ENCODE data around the gene F8A3. TPM values are rescaled to one million over a fixed set of nuclear protein-coding genes. Genes with fewer than 3 reads are reported as not detected.
"Not testable (repeated sequence)": the region's sequence is repeated elsewhere in the genome, so short reads cannot be mapped to it uniquely, and the experiment has no call there.

Gene F8A3
- 10 to 100 TPM; 20.8 to 28.6 TPM for total RNA-seq
- 6.1 TPM for polyA plus RNA-seq (ENCODE audit: insufficient read depth, low read depth, low replicate concordance)
- long read RNA-seq, donor 1, transcript F8A3-201 (1 exons, 1,759 nt) = major isoform, 8 of 8 reads
- long read RNA-seq, donor 1, partial matches to known transcripts = 0 of 8 reads
- long read RNA-seq, donor 1, other reads (novel, unspliced or antisense) = 0 of 8 reads
- long read RNA-seq, donor 2, transcript F8A3-201 (1 exons, 1,759 nt) = major isoform, 5 of 5 reads
- long read RNA-seq, donor 2, partial matches to known transcripts = 0 of 5 reads
- long read RNA-seq, donor 2, other reads (novel, unspliced or antisense) = 0 of 5 reads

DNA sequence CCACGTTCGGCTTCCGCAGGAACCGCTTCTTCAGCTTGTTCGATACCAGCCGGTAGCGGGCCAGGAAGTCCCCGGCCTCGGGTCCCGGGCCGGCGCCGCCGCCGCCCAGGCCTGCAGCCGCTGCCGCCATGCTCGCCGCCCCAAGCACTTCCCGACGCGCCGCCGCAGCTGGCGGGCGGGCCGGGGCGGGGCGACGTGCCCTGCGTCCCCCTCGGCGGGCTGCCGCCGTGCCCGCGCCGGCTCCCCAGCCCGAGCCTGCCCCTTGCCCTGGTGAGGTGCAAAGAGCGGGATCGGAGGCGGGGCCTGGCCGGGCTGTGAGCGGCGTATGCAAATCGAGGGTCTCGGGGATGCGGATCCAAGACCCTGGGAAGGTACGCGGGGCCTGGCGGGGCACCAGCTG is at the start of gene F8A3:
Gene F8A3 (minus strand): TSS at position 150 of the 400 bp plus-strand sequence. CDS start 20 bp downstream, at position 130.
- no CpG with 5 or more reads among the region's 51 CpGs for WGBS, 2 donors
- DNase-seq; H3K27ac ChIP-seq; intact Hi-C loops (cut with DNase I; ENCODE audit: low total_unique reads); H3K36me3 ChIP-seq (ENCODE audit: low read depth, missing control alignments); H3K9me3 ChIP-seq; H3K4me1 ChIP-seq; H3K27me3 ChIP-seq; H3K4me3 ChIP-seq: not testable (repeated sequence)

DNA sequence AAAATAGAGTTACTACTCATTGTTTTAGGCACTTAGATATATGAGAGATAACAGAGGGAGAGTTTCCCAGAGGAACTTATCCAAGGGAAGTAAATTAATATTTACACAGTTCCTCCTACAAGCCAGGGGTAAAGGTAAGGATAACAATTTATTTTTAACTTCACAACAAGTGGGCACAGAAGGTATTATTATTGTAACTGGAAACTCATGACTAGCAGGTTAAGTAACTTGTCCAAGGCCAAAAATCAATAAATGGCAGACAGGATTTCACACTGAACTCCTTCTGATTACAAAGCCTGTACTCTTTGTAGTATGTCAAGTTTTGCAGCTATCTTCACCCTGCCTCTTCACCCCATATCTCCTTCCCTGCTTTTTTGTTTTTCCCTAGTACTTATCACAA is 46.9 kb upstream of the F8A3 start:
- H3K4me1 ChIP-seq = no peaks in the 10 kb centered on the region
- TF ChIP-seq, protein P1, sequence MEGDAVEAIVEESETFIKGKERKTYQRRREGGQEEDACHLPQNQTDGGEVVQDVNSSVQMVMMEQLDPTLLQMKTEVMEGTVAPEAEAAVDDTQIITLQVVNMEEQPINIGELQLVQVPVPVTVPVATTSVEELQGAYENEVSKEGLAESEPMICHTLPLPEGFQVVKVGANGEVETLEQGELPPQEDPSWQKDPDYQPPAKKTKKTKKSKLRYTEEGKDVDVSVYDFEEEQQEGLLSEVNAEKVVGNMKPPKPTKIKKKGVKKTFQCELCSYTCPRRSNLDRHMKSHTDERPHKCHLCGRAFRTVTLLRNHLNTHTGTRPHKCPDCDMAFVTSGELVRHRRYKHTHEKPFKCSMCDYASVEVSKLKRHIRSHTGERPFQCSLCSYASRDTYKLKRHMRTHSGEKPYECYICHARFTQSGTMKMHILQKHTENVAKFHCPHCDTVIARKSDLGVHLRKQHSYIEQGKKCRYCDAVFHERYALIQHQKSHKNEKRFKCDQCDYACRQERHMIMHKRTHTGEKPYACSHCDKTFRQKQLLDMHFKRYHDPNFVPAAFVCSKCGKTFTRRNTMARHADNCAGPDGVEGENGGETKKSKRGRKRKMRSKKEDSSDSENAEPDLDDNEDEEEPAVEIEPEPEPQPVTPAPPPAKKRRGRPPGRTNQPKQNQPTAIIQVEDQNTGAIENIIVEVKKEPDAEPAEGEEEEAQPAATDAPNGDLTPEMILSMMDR (IDR thresholded peaks at IDR 0.05) = no peak
- TF ChIP-seq POLR2A (IDR thresholded peaks at IDR 0.05) = no peak
- no peaks in the 10 kb centered on the region for H3K9me3 ChIP-seq
- H3K4me3 ChIP-seq = no peak overlapping the region
- intact Hi-C loops (cut with DNase I; ENCODE audit: low total_unique reads) = no loop called here
- no peaks in the 10 kb centered on the region for H3K27me3 ChIP-seq
- no peaks in the 10 kb centered on the region for H3K36me3 ChIP-seq (ENCODE audit: low read depth, missing control alignments)
- no peak overlapping the region for H3K27ac ChIP-seq
- DNase-seq = no peak

DNA sequence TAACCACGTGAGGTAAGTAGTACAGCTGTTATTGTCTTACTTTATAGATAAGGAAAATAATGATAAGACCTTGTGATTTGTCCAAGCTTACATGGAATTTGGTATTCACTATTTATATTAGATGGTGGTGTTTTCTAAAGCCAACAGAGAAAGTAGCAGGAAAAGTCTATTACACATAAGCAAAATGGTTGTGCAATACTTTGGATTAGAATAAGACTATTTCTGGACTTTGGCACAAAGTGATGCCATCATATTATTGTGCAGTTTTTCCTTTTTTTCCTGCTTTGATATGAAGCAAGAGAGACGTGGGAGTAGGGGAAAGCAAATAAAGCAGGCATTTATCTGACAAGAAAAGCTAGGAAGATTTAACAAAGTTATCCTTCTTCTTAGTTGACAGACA is 36.7 kb upstream of the F8A3 start:
- H3K27me3 ChIP-seq; intact Hi-C loops (cut with DNase I; ENCODE audit: low total_unique reads); H3K36me3 ChIP-seq (ENCODE audit: low read depth, missing control alignments); H3K4me1 ChIP-seq; DNase-seq; H3K27ac ChIP-seq; H3K4me3 ChIP-seq; H3K9me3 ChIP-seq: not testable (repeated sequence)
- no CpG with 5 or more reads among the region's 2 CpGs for WGBS, 2 donors

DNA sequence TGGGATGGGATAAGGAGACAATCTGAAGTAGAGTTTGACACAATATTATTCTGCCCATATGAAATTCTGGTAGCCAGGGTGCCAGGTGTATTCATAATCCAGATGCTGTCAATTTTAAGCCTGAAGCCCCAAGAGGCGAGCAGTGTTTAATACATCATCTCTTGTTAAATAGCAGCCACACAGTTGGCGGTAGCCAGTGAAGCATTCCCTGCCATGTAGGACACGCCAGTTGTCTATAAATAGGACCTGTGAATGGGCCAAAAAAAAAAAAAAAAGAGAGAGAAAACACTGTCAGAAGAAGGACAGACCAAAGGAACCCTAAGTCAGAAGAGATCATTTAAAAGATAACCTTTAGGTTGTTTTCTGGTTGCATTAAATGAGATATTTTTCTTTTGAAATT is 33.0 kb upstream of the F8A3 start:
- 90% methylated on average over 2 of the region's 3 CpGs; no CpG with 5 or more reads in 1 of the 2 donors for WGBS, 2 donors
- H3K27me3 ChIP-seq; H3K9me3 ChIP-seq; H3K27ac ChIP-seq; intact Hi-C loops (cut with DNase I; ENCODE audit: low total_unique reads); DNase-seq; H3K4me1 ChIP-seq; H3K4me3 ChIP-seq; H3K36me3 ChIP-seq (ENCODE audit: low read depth, missing control alignments): not testable (repeated sequence)

DNA sequence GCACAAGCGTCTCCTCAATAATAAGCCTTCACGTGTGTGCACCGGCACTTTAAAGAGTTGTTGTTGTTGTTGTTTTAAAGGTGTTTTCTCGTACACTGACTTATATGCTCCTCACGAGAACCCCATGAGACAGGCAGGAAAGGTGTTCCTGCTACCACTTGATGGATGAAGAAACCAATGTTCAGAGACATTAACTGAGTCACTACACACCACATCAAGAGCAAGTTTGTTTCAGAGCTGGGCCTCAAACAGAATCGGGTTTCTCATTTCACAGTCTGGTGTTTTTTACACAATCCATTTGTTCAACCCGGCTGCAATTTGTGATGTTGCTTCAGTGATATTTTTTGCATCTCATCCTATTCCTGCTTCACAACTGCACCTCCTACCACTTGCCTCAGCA is 18.7 kb upstream of the F8A3 start:
- intact Hi-C loops (cut with DNase I; ENCODE audit: low total_unique reads); H3K4me3 ChIP-seq; H3K4me1 ChIP-seq; DNase-seq; H3K27me3 ChIP-seq; H3K27ac ChIP-seq; H3K36me3 ChIP-seq (ENCODE audit: low read depth, missing control alignments); H3K9me3 ChIP-seq: not testable (repeated sequence)
- WGBS, 2 donors = no CpG with 5 or more reads among the region's 7 CpGs

DNA sequence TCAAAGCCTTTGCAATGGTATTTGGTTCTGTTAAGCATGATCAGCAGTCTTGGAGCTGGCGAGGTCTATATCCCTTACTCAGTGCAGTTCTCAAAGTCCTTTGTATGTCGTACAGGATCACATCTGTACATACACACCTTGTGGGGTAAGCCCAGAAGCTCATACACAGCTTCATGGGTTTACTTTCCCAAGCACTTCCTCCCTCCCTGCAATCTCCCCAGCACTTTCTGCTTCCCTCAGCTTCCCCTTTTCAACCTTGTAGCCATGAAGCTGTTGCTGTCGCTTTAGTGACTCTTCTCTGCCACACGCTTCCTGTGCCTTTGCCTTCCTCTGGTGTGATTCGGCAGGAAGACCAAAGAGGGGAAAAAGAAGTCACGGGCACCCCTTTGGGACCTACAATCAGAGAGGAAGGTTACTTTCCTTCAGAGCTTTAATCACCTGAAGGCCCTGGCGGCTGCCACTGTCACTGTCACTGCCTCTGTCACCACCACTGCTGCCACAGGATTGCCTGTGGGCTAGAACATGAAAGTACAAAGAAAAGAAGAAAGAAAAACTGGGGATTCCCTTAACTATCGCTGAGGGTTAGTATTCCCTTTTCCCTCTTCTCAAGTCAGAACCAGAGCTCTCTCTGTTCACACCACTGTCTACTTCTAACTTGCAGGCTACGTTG is 8.0 kb upstream of the F8A3 start:
- H3K27ac ChIP-seq; H3K9me3 ChIP-seq; intact Hi-C loops (cut with DNase I; ENCODE audit: low total_unique reads); H3K4me1 ChIP-seq; H3K4me3 ChIP-seq; DNase-seq; H3K36me3 ChIP-seq (ENCODE audit: low read depth, missing control alignments); H3K27me3 ChIP-seq: not testable (repeated sequence)
- WGBS, 2 donors = no CpG with 5 or more reads among the region's 9 CpGs

DNA sequence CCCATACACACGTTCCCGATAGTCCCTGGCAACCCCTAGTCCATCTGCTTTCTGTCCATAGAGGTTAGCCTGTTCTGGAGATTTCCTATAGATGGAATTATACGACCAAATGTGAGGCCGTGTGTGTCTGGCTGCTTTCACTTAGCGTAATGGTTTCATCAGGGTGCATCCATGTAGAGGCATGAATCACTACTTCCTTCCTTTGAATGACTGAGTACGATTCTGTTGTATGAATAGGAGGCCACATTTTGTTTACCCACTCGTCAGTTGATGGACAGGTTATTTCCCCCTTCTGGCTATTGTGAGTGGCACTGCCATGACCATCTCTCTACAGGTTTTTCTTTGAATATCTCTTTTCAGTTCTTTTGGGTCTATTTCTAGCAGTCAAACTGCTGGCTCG is 2.1 kb upstream of the F8A3 start:
- H3K4me3 ChIP-seq; DNase-seq; H3K36me3 ChIP-seq (ENCODE audit: low read depth, missing control alignments); H3K27me3 ChIP-seq; H3K4me1 ChIP-seq; intact Hi-C loops (cut with DNase I; ENCODE audit: low total_unique reads); H3K27ac ChIP-seq; H3K9me3 ChIP-seq: not testable (repeated sequence)
- WGBS, 2 donors = no CpG with 5 or more reads among the region's 8 CpGs

DNA sequence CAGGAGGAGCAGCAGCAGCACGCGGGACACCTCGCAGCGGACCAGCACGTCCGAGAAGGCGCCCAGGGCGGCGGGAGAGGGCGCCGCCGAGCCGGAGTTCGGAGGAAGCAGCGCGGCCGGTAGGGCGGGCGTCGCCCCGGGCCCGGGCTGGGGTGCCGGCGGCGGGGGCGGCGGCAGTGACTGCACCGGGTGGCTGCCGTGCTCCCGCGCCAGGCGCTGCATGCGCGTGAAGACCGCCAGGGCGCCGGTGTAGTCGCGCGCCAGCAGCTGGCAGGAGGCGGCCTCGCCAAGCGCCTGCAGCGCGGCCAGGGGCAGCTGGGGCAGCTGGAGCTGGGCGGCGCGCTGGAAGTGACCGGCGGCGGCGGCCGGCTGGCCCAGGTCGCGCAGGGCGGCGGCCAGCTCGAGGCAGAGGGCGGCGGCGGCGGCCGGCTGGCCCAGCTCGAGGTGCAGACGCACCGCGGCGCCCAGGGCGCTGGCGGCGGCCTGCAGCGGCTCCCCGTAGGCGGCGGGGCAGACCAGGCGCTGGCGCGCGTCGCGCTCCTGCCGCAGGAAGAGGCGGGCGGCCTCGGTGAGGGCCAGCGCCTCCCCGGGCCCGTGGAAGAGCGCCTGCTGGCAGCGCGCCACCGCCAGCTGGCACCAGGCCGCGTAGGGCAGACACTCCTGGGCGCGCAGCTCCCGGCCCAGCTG is 516 bp downstream of the F8A3 start:
- DNase-seq; H3K27me3 ChIP-seq; H3K4me1 ChIP-seq; H3K36me3 ChIP-seq (ENCODE audit: low read depth, missing control alignments); H3K4me3 ChIP-seq; H3K27ac ChIP-seq; H3K9me3 ChIP-seq; intact Hi-C loops (cut with DNase I; ENCODE audit: low total_unique reads): not testable (repeated sequence)
- no CpG with 5 or more reads among the region's 97 CpGs for WGBS, 2 donors

All from testis (tissue), 5 donors.